ENCODE measurements around the gene IDH3A.

- TF ChIP-seq CTCF (IDR thresholded peaks at IDR 0.05) (no peak), POLR2A (IDR thresholded peaks at IDR 0.05) (no peak)
These were observed 45.4 kb downstream of the IDH3A start for GRCh38 chr15:78194568-78194925.
